Measurements from ENCODE around the gene ATAD3B. TPM values are rescaled to one million over a fixed set of nuclear protein-coding genes. Genes with fewer than 3 reads are reported as not detected.
"Not testable (repeated sequence)": the region's sequence is repeated elsewhere in the genome, so short reads cannot be mapped to it uniquely, and the experiment has no call there.

ATAD3B gene
- total RNA-seq, 6 experiments from 2014 or later, result 8.9 to 15.0 (median 10.2) TPM

DNA sequence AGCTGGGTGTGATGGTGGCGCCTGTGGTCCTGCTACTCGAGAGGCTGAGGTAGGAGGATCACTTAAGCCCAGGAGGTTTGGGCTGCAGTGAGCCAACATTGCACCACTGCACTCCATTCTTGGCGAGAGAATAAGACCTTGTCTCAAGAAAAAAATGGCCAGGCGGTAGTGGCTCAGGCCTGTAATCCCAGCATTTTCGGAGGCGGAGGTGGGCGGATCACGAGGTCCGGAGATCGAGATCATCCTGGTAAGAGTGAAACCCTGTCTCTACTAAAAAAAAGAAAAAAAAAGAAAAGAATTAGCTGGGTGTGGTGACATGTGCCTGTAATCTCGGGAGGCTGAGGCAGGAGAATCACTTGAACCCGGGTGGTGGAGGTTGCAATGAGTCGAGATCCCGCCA is 11.3 kb downstream of the ATAD3B start:
- no peak overlapping the region for H3K27ac ChIP-seq
- DNase-seq (no peak), ATAC-seq (no peak)
- H3K9me3 ChIP-seq, result no peaks in the 10 kb centered on the region
- H3K4me3 ChIP-seq, result no peak overlapping the region
- H3K36me3 ChIP-seq, result peaks cover 0 to 18% (median 5%) of the 10 kb centered on the region in 4 donors
- peaks cover 0 to 7% (median 3%) of the 10 kb centered on the region in 4 donors for H3K4me1 ChIP-seq
- TF ChIP-seq CTCF (IDR thresholded peaks at IDR 0.05), result no peak
- TF ChIP-seq POLR2A (IDR thresholded peaks at IDR 0.05), result no peak
- H3K27me3 ChIP-seq, result no peaks in the 10 kb centered on the region
- intact Hi-C loops (cut with DNase I), result no loop called here
- WGBS (ENCODE audit: insufficient coverage, low coverage, low lambda C conversion rate, missing lambda C conversion rate), result 99% methylated on average over 11 of the region's 14 CpGs

GRCh38 chr1:1483714-1484113 is 12.1 kb downstream of the ATAD3B start:
- Histone ChIP-seq H3K27ac (no peak overlapping the region), H3K4me3 (no peak overlapping the region), H3K4me1 (peaks cover 0 to 9% (median 3%) of the 10 kb centered on the region in 4 donors), H3K9me3 (no peaks in the 10 kb centered on the region), H3K36me3 (peaks cover 0 to 20% (median 4%) of the 10 kb centered on the region in 4 donors), H3K27me3 (no peaks in the 10 kb centered on the region)
- ATAC-seq, result no peak
- TF ChIP-seq POLR2A (IDR thresholded peaks at IDR 0.05) (no peak), CTCF (IDR thresholded peaks at IDR 0.05) (no peak)
- intact Hi-C loops (cut with DNase I), result no loop called here
- WGBS (ENCODE audit: insufficient coverage, low coverage, low lambda C conversion rate, missing lambda C conversion rate), result 93% methylated on average over 8 of the region's 16 CpGs
- DNase-seq, result no peak

DNA sequence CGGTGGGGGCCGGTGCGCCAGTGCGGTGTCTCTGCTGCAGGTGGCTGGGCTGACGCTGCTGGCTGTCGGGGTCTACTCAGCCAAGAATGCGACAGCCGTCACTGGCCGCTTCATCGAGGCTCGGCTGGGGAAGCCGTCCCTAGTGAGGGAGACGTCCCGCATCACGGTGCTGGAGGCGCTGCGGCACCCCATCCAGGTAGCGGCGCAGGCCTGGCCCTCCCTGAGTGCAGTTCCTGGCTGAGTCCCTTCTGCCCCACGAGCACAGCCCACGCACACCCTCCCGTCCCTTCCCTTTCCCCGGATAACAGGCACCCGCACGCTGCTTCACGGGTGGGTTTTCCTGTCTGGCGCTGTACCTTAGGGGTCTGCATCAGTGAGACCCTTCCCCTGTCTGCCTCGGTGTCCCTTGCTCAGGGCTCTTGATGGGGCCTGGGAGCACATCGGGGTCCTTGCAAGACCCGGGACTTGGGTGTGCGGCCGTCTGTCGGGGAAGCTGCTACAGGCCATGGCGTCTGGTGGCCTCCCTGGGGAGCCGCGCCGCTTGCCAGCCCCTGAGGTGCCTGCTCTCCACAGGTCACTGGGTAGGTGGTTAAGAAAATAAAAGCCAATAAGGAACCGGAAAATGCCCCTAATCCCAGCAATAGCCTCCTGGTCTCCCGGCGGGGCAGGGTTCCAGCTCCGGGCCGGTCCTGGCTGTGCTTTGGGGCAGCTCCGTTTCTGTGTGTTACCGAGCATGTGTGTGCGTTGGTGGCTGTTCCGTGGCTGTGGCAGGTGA is 13.6 kb downstream of the ATAD3B start:
- peaks cover 0 to 27% (median 7%) of the 10 kb centered on the region in 4 donors for H3K36me3 ChIP-seq
- intact Hi-C loops (cut with DNase I); H3K9me3 ChIP-seq; DNase-seq; H3K4me1 ChIP-seq; ATAC-seq; H3K27me3 ChIP-seq; H3K27ac ChIP-seq; H3K4me3 ChIP-seq: not testable (repeated sequence)
- WGBS (ENCODE audit: insufficient coverage, low coverage, low lambda C conversion rate, missing lambda C conversion rate), result 100% methylated on average over 5 of the region's 46 CpGs

DNA sequence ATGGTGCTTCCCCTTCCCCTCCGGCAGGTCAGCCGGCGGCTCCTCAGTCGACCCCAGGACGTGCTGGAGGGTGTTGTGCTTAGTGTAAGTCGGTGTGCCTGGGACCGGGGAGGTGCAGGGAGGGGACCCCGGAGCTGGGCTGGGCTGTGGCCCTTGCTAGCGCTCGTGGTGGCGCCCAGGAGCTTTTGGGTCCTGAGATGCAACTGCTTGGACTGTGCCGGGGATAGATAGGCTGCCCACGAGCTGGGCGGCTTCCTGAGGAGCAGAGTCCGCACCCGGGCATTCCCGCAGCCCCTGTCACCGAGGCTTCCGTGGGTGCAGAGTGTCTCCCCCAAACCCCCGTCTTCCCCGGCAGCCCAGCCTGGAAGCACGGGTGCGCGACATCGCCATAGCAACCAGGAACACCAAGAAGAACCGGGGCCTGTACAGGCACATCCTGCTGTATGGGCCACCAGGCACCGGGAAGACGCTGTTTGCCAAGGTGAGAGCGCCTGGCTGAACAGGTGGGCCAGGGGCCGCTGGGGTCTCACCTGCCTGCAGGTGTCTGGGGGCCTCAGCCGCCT is 14.3 kb downstream of the ATAD3B start:
- peaks cover 0 to 27% (median 8%) of the 10 kb centered on the region in 4 donors for H3K36me3 ChIP-seq
- H3K4me1 ChIP-seq; H3K27ac ChIP-seq; H3K9me3 ChIP-seq; H3K4me3 ChIP-seq; DNase-seq; ATAC-seq; H3K27me3 ChIP-seq; intact Hi-C loops (cut with DNase I): not testable (repeated sequence)
- WGBS (ENCODE audit: insufficient coverage, low coverage, low lambda C conversion rate, missing lambda C conversion rate), result no CpG with 5 or more reads among the region's 31 CpGs

DNA sequence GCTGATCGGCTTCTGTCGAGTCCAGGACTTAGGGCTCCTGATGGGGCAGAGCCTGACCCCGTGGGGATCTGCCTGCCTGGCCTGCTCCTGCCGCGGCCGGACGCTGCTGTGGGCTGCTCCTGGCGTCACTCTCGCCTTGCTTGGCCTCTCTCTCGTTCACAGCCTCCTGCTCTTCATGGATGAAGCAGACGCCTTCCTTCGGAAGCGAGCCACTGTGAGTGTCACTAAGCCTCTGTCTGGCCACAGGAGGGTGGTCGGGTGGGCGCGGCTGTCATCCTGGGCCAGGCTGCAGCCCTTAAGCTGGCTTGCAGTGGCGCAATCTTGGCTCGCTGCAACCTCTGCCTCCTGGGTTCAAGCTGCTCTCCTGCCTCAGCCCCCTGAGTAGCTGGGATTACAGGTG is 16.1 kb downstream of the ATAD3B start:
- TF ChIP-seq CTCF (IDR thresholded peaks at IDR 0.05) (no peak), POLR2A (IDR thresholded peaks at IDR 0.05) (no peak)
- intact Hi-C loops (cut with DNase I), result no loop called here
- no peak for ATAC-seq
- Histone ChIP-seq H3K27me3 (no peaks in the 10 kb centered on the region), H3K36me3 (peaks cover 0 to 22% (median 11%) of the 10 kb centered on the region in 4 donors), H3K9me3 (no peaks in the 10 kb centered on the region), H3K27ac (no peak overlapping the region), H3K4me1 (peaks cover 0 to 9% (median 3%) of the 10 kb centered on the region in 4 donors), H3K4me3 (no peak overlapping the region)
- no peak for DNase-seq
- no CpG with 5 or more reads among the region's 18 CpGs for WGBS (ENCODE audit: insufficient coverage, low coverage, low lambda C conversion rate, missing lambda C conversion rate)

All from right lobe of liver (tissue), 6 donors.